Ovary (tissue), 3 donors: ENCODE data around the gene DUXB.

Source experiments
- EP300 ChIP-seq: sonication (generic); formaldehyde crosslinking; IDR thresholded peaks from one replicate; pipeline ENCODE4 v1.6.1; 2017; ENCODE audit warnings: antibody characterized with exemption
- POLR2A ChIP-seq: fragments of 450-650 bp; IDR thresholded peaks from one replicate; pipeline ENCODE4 v1.6.1; 2017; ENCODE audit warnings: antibody characterized with exemption, mild to moderate bottlenecking, moderate library complexity
- TF ChIP-seq, protein P1 (sequence below), 3 donors: fragments of 450-650 bp in 2 of 3; fragments of 200-600 bp in 1 of 3; IDR thresholded peaks; one replicate each; pipeline versions ENCODE4 v1.5.1 to v1.8.0; 2016 to 2022; ENCODE audit warnings: antibody characterized with exemption in 3 of 3, mild to moderate bottlenecking in 1 of 3
- donor health status: DM: no; HTN: no; CAD: no.

GRCh38 chr16:75745242-75745641, 44.0 kb upstream of the DUXB start:
- TF ChIP-seq, protein P1, sequence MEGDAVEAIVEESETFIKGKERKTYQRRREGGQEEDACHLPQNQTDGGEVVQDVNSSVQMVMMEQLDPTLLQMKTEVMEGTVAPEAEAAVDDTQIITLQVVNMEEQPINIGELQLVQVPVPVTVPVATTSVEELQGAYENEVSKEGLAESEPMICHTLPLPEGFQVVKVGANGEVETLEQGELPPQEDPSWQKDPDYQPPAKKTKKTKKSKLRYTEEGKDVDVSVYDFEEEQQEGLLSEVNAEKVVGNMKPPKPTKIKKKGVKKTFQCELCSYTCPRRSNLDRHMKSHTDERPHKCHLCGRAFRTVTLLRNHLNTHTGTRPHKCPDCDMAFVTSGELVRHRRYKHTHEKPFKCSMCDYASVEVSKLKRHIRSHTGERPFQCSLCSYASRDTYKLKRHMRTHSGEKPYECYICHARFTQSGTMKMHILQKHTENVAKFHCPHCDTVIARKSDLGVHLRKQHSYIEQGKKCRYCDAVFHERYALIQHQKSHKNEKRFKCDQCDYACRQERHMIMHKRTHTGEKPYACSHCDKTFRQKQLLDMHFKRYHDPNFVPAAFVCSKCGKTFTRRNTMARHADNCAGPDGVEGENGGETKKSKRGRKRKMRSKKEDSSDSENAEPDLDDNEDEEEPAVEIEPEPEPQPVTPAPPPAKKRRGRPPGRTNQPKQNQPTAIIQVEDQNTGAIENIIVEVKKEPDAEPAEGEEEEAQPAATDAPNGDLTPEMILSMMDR (IDR thresholded peaks at IDR 0.05): no peak
- TF ChIP-seq POLR2A (no peak), EP300 (no peak)
